ENCODE results near the gene HOXD3.

HOXD3 gene

DNA sequence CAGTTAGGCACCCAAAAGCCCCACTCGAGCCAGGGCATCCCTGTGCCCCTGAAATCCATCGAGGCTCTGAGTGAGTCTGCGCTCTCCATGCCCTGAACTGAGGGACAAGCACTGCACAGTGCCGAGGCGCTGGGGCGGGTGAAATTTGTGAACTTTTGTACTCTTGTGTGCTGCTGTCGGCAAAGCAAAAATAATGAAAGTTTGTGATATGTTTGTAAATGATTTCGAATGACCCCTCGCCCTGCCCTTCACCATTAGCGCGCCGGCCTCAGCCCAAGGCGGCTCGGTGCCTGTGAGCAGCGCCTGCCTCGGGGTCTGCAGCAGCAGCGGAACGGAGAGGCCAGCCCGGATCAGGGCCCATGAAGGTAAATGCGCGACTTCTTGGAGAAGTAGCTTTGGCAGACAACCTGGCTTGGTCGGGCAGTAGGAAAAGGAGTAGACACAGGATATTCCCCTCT, 7.6 kb upstream of the HOXD3 start:
- no peak for DNase-seq (ENCODE audit: low read depth)

DNA sequence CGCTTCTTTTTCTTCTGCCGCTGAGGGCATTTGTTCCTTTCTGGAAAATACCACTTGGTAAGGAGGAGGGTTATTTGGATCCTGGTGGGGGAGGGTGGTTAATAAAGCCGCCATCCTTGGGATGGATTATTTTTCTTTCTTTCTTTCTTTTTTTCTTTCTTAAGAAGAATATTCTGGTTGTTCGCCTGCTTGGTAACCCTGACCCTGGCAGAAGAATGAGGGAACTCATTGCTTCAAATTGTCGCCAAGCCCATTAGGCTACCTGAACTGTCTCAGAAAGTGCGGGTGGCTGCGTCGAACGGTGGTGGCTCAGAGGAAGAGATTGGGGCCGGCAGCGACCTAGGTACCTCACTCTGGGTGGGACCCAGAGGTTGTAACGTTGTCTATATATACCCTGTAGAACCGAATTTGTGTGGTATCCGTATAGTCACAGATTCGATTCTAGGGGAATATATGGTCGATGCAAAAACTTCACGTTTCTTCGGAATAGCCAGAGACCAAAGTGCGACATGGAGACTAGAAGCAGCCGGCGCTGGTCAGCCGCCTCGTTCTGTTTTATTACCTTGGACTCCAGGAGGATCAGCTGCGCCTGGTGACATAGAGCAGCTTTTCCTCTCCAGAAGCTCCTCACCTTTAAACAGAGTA, 7.0 kb upstream of the HOXD3 start:
- DNase-seq (ENCODE audit: low read depth): no peak

DNA sequence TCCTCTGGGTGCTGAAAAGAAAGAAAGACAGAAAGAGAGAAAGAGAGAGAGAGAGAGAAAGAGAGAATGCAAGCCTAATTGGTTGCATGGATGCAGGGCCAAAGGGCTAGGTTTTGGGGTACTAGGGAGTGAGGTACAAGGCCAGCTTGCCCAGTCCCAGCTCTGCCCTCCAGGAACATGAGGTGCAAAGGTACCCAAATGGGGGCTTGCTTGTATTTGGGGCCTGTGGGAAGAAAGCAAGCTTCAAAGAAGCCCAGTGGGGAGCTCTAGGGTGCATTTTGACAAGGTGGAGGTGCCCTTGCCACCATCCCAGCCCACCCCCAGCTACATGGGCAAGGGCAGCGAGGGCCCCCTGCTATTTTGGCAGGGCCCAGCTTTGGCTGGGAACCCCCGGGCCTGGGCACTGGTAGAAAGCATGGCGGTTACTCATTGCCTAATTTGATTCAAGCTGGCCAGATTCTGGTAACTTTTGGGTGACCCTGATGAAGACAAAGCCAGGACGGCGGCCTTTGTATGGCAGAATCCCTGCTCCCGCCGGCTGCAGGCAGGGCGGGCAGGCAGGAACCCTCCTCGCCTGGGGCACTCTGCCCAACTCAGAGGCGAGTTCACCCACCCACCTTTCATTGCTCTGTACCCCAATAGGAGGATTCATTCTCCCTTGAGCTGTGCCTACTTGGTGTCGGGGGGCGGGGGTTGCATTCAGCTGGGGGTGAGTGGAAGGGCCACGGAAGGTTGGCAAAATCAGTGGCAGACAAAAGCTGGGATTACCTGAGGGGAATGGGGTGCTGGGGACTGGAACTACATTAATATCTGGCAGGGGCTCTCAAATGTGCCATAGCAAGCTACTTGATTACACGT, 6.3 kb upstream of the HOXD3 start:
- DNase-seq (ENCODE audit: low read depth): no peak

DNA sequence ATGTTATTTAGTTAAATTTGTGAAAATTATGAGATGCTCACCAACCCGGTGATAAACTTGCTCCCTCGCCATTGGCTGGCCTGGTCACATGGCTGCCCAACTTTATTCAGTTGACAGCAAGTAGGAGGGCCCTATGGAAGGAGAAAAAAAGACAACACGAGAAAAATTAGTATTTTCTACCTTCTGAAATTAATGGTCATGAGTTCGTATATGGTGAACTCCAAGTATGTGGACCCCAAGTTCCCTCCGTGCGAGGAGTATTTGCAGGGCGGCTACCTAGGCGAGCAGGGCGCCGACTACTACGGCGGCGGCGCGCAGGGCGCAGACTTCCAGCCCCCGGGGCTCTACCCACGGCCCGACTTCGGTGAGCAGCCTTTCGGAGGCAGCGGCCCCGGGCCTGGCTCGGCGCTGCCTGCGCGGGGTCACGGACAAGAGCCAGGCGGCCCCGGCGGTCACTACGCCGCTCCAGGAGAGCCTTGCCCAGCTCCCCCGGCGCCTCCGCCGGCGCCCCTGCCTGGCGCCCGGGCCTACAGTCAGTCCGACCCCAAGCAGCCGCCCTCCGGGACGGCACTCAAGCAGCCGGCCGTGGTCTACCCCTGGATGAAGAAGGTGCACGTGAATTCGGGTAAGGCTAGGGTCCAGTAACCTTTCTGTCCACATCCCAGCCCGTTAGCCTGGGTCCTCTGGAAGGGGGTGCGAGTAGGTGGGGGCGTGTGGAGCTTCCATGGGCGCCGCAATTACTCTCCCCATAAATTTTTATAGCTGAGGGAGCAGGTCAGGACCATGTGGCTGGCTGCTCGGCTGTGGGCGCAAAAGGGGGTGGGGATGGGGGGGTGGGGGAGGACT, 5.4 kb upstream of the HOXD3 start, which contains the start of gene HOXD4:
Gene HOXD4, plus strand, starts transcription at position 109 of the 846 bp plus-strand sequence. Its CDS starts 84 bp downstream, at position 193.
- DNase-seq (ENCODE audit: low read depth): no peak

DNA sequence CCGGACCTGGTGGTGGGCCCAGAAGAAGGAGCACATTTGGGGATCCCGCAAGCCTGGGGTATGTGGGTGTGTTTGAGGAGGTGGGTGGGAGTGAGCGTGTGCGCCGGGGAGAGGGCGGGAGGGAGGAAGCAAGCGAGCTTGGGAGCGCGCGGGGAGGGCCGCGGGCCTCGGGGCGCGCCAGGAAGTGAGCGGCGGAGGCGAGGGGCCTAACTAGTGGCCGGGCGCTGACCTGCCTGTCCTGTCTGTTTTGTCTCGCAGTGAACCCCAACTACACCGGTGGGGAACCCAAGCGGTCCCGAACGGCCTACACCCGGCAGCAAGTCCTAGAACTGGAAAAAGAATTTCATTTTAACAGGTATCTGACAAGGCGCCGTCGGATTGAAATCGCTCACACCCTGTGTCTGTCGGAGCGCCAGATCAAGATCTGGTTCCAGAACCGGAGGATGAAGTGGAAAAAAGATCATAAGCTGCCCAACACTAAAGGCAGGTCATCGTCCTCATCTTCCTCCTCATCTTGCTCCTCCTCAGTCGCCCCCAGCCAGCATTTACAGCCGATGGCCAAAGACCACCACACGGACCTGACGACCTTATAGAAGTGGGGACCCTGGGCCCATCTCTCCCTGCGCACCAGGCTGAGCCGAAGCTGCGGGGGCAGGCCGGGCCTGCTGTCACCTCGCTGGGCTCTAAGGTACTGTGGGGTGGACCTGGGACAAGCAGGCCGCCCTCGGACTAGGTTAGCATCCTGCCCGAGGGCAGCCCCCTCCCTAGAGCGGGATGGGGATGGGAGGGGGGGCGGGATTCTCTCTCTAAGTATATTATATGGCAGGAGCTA, 4.5 kb upstream of the HOXD3 start:
- no peak for DNase-seq (ENCODE audit: low read depth)

DNA sequence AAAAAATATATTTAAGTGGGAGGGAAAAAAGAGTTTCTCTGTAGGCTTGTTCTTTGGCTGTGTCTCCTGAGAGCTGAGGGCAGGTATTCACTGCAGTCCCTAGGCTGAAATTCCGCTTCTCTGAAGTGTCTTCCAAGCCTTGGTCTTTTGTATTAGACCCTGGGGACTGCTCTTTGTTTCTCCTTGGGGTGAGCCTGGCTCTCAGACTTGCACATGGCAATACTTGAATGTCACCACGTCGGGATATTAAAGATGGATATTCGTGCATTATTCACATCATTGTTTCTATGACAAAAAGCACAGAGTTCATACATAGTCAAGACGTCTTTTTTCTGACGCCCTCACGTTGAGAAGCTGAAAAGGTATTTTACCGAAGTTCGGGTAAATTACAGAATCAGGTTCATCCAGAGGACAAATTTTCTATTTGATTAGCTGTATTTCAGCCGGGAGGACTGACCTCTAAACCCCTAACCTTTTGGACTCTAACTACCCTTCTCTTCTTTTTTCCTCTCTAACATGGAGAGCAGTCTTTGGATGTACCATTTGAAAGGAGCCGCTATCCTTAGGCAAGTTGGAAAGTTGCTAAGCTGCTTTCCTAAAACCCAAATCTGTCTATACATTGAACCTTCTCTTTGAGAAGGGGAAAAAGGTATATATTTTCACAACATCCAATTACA, 2.4 kb upstream of the HOXD3 start:
- no peak for DNase-seq (ENCODE audit: low read depth)

DNA sequence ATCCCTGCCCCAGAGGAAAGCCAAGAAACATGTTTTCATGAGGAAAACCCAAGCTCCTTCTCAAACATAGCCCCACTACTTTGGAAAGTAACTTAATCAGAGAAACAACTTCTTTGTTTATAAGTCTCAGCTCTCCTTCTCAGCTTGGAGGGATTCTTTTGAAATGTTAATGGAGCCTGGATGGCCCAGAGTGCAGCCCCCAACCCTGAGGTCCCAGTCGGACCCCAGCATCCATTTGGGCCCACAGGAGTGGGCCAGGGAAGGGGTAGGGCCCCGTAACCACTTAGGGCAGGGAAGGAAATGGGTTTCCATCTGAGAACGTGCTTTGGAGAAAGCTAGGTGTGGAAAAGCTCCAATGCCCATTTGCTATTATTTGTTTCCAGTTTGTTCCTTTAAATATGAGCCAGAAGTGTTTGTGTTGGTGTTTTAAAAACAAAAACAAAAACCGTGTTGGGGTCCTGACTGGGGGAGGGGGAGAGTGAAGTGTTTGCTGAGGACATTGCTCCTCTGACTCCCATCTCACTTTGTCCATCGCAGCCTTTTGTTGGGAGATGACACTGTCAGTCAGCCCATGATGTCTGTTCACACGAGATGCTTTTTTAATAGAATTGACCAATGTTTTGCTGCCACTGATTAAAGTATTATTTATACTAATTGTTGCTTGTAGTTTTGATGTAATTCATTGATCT, 1.6 kb upstream of the HOXD3 start:
- no peak for DNase-seq (ENCODE audit: low read depth)

DNA sequence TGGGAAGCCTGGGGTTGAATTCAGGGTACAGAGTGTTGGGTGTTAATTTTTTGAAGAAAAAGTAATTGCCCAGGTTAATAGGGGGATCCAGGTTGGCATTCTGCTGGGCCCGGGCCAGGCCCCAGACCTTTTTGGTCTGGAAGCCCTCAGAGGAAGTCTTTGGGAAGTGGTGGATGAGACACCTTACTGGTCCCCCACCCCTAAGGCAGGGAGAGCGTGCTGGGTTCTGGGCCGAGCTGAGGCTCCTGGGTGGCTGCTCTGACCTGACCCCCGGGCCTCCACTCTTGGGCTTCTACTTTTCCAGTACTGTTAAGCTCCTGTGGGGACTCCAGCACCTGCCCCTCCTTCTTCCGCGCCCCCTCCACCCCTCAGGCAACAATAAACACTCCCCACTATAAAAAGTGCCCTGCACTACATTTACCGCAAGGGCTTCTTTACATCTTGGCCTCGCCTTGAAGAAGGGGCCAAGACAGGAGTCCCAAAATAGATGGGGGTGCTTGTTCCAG, 753 bp upstream of the HOXD3 start:
- DNase-seq (ENCODE audit: low read depth): no peak

DNA sequence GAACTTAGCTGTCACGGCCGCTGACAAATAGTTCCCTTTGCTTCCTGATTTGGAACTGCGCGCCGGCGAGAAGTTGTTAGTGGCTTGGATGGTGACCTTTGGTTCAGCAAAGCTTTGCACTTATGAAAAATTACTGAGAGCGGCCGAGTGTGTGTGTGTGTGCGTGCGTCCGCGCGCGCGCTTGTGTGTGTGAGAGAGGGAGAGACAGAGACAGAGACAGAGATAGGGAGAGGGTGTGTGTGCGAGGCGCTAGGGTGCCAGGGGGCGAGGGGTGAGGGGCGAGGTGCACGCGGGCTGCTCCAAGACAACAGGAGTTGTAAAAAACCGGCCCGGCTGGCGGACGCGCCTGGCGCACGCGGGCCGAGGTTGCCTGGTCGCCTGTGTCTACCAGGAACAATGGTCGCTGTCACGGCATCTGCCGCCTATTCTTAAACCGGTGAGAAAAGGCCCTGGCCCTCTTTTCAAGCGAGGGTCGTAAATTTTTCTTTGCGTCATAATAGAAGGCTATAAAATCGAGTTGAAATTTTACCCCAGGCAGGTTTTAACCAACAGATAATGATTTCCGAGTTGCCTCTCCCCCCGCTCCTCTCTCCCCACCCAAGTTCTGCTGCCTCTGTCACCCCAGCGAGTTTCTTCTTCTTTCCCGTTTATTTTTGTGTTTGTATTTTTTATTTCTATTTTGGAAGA, 535 bp downstream of the HOXD3 start:
- DNase-seq (ENCODE audit: low read depth): no peak

DNA sequence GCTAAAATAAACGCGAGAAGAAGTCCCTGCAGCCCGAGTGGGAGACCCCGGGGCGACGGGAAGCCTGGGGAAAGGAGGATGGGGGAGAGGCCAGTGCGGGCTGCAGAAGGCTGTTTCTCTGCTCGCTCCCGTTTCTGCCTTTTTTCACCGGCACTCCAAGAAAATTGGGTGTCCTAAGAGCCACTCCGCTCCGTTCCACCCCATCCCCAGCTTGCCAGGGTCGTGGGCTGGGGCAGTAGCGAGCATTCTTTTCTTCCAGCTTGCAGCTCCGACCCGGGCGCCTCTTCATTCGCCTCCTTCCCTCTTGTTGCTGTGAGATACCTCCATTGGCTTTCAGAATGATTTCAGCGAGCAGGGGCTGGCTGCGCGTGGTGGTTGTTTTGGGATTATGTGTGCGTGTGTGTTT, 1.1 kb downstream of the HOXD3 start:
- DNase-seq (ENCODE audit: low read depth): no peak

DNA sequence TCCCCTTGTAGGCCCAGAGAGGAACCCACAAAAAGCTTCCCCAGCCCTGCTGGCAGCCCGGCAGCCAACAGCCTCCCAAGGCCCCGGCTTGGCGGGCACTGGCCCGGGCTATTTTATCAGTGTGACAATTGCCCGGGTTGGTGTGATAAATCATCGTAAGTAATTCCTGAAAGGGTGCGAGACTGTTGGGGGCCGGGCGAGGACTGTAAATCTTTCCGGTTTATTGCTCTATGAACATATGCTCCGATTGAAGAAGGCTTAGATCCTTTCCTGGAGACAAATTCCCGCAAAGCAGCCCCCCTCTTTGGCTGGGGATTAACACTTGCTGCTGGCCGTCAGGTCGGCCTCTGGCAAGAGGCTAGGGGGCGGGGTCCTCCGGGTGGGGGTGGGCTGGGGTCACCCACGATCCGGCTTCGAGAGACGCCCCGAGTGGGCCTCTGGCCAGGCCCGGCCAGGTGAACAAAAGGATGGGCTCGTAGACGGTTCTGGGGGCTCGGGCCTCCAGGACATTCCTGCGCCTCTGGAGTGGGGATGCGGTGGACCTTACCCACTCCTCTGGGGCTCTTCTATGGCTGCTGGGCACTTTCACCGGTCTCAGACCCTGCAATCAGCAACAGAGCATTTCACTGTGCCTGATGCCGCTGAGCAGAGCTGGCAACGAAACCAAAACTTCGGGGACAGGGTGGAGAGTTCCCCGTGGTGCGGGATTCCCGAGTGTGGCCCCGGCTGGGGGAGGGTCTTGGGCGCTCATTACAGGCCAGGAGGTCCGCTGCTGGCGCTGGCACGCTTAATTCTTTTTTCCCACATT, 2.0 kb downstream of the HOXD3 start:
- DNase-seq (ENCODE audit: low read depth): no peak

DNA sequence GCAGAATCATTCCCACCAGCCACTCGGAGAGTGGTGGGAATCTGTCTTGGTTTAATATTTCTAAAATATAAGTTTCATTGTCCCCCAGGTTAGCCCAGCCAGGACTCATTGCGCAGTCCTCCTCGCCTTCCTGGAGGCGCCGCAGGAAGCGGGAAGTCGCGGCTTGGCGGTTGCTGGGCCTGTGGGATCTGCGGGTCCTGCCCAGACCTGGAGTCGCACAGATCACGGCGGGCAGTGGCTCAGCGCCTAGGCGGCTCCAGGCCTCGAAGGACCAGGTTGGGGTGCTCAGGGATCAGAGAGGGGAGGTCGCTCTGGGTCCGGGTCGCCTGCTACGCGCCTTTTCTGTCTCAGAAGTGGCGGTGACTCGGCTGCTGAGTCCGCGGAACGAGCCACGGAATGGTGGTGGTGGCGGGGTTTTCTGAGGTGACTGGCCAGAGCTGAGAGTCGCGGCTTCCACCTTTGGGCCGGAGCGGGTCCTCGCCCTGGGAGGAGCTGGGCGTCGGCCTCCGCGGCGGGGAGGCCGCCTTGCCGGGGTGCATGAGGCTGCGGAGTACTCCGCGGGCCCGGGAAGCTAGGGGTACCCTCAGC, 2.6 kb downstream of the HOXD3 start:
- no peak for DNase-seq (ENCODE audit: low read depth)

DNA sequence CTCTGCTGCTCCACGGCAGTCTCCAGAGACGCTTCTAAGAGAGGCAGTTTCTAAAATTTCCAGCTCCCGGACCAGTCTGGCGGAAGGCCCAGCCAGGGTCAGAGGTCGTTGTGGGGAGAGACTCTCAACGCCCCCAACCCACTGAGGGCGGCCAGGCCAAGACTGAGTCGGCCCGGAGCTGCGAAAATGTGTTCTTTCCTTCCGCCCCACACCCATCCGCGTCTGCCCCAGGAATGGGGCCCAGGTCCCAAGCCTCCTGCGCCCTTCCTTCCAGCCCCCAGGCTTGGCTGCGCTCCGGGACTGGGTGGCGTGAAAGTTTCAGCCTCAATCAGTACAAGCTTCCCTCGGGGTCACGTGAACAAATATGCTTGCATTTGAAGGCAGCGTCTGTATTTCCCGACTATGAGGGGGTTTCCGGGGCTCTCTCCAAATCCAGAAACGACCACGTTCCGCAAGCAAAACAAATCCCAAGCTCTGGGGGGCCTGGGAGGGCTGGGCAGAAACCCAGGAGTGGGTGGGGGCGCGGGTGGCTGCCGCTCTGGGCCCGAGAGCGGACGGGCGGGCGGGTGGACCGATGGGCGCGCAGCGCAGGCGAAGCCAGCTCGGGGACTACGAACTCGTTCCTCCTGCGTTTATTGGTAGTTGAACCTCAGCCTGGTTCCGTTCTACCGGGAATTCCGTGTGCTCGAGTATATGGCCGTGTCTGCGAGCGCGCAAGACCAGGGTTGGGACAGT, 3.3 kb downstream of the HOXD3 start:
- DNase-seq (ENCODE audit: low read depth): no peak

DNA sequence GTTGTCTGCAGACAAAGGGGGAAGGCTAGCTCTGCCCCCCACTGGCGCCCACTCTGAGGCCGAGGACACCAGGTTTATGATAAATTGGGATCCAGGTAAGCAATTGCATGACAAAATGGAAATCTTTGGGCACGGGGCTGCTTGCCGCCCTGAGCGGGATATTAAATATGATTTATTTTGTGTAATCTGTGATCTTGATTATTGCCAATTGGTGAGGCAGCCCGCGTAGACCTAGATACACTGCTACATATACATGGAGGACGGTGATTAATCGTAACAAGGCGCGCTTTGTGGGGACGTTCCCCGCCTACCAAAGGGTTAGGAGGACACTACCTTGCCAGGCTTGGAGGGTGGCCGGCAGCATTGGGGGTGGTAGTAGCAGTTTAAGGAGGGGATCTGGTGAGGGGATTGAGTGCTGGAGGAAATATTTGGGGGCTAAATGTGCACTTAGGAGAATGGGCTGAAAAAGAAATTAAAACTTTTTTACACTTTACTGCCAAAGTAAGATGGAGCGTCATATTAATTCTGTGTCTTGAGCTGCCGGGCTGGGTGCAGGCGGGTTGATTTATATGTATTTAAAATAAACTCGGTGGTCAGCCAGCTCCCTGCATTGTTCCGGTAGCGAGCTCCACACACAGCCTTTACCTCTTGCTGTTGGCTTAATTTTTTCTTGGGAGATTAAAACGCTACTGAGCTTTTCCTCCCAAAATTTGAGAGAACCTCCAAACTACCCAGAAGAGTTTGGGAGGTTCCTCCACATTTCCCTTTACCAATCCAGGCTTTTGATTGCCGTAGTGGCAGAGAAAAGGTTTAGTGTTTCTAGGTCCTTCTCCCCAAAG, 4.1 kb downstream of the HOXD3 start:
- DNase-seq (ENCODE audit: low read depth): no peak

DNA sequence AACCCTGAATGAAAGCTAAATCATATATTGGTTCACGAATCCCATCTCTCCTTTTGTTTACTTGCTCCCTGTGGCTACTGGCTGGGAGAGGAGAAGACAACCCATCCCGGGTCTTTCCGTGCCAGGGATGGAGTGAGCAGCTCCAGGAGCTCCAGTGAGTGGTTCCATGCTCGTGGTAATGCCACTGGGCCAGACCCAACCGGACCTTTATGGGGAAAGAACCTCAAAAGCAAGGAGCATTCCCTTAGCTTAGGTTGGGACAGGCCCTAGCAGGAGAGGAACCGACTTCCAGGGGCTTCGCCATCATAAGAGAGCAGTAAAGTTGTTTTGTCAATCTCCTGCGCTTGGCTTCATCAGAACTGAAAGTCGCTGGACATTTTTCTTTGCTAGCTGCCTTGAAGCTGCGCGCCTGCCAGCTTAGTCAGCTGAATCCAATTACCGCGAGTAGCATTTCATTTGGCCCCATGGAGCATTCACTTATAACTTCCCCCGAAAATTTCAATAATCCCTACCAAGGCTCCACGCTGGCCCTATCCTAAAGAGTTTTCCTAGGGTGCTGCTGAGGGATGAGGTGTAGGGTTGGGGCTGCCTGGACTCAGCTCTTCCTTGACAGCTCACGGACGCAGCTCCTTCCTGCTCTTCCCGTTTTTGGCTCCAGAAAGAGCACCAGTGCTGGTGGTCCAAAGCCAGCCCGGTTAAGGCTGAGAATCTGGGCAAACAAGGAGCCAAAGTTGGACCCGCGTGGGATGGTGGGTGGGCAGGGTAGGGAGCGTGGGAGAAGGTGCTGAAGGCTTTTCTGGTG, 4.9 kb downstream of the HOXD3 start:
- no peak for DNase-seq (ENCODE audit: low read depth)
